HG02798 (cell line): ENCODE measurements around the gene IFT122.
A peak's percentile ranks its signal among the peaks of the same experiment; 100 is the strongest.
"Not testable (repeated sequence)": the region's sequence is repeated elsewhere in the genome, so short reads cannot be mapped to it uniquely, and the experiment has no call there.

Experiments
- ATAC-seq: cut with Tn5 transposase; IDR thresholded peaks from one replicate; pipeline ENCODE4 v1.9.1; 2021; ENCODE audit warnings: mild to moderate bottlenecking; ENCODE audit not compliant: unreplicated experiment, poor library complexity

IFT122 gene

DNA sequence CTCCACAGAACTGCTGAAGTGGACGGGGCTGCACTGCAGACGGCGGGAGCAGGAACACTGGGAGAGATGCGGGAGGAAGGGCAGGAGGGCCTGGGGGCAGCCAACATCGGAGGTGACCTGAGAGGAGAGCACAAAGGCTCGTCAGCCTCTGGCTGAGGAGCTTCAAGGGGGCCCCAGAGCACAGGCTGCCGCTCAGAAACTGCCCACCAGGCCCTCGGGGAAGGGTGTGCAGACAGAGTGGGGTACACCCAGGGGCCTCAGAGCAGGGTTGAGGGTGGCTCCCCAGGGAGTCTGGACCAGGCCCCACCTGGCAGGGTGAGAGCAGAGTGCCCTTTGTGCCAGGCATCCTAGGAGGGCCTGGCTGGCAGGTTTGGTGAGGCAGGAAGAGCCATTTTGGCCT is 73.7 kb downstream of the IFT122 start:
- no peak for ATAC-seq

GRCh38 chr3:129514110-129514509 is 74.1 kb downstream of the IFT122 start:
- ATAC-seq, result no peak

DNA sequence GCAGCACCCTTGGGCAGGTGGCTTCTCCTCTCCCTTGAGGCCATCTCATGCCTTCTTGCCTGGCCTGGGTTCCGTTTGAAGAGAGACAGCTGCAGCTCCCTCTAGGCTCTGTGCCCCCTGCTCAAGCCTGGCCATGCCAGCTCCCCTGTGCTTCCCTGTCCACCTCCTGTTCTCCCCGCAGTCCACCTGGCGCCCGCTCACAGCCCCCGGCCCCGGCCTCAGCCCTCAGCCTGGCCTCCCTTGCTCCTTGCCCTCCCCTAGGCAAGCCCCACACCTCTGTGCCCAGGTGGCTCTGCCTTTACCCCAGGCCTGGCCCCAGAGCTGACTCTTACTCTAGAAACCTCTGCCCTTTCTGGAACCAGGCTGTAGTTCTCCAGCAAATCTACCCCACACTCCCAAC is 74.5 kb downstream of the IFT122 start:
- no peak for ATAC-seq

- not testable (repeated sequence) for ATAC-seq
Observed at GRCh38 chr3:129515108-129515820, 75.2 kb downstream of the IFT122 start.

DNA sequence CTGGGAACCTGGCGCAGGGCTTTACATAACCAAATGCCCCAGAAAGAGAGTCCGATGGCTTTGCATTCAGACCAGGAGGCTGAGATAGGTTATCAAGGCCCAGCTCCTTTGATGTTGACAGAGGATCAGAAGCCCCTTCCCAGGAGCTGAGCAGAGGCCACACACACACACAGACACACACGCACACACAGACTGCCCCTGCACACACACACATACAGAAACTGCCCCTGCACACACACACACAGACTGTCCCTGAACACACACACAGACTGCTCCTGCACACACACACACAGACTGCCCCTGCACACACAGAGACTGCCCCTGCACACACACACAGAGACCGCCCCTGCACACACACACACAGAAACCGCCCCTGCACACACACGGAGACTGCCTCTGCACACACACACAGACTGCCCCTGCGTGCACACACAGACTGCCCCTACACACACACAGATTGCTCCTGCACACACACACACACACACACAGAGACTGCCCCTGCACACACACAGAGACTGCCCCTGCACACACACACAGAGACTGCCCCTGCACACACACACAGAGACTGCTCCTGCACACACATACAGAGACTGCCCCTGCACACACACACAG is 75.9 kb downstream of the IFT122 start:
- ATAC-seq, result not testable (repeated sequence)

DNA sequence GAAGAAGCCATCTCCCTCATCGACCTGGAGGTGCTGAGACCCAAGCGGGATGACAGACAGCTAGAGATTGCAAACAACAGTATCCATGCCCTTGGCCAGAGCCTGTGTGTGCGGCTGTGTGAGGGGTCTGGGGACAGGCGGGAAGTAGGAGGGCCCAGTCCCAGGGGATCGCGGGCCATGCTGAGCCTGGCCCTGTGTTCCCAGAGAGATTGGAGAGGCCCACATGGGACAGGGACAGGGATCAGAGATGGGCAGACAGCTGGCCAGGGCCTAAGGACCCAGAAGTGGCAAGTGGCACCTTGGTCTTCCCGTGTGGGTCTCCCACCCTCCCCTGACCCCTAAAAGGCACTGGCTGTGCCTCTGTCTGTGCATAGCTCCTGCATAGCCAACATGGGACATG is 77.5 kb downstream of the IFT122 start:
- no peak for ATAC-seq

DNA sequence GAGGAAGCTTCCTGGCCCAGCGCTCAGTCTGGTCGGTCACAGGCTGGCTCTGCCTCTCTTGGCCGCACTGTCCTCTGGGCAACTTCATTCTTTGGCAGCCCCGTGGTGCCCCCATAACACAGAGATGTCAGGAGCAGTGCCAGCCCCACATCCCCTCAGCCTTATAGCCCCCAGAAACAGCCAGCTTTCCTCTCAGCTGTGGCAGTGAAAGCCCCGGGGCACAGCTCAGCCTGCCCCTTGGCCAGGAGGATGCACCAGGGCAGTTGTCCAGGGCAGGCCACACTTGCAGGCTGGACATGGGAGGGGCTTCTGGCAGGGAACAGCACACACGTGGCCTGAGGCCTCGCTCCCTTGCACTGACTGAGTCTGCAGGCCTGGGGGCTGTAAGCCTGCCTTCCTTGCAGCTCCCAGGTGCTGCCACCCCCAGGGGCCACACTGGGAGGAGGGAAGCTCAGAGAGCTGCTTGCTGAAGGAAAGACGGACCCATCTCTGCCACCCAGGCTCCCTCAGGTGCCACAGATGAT is 78.1 kb downstream of the IFT122 start:
- no peak for ATAC-seq

DNA sequence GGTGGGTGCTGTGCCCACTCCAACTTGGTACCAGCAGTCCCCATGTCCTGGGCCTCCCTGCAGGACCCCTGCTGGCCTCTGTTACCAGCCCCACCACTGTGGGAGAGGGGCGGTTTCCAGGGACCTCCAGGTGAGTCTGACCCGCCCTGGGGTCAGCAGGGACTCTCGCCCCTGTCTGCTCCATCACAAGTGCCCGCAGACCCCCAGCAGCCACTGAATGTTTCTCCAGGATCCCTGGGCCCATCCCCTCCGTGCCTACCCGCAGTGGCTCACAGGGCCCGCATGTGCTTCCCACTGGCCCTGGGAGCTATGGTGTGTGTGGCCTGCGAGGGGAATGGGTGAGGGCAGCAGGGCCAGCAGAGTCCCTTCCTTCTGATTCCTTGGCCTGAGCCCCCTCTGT is 78.6 kb downstream of the IFT122 start:
- ATAC-seq, result no peak

DNA sequence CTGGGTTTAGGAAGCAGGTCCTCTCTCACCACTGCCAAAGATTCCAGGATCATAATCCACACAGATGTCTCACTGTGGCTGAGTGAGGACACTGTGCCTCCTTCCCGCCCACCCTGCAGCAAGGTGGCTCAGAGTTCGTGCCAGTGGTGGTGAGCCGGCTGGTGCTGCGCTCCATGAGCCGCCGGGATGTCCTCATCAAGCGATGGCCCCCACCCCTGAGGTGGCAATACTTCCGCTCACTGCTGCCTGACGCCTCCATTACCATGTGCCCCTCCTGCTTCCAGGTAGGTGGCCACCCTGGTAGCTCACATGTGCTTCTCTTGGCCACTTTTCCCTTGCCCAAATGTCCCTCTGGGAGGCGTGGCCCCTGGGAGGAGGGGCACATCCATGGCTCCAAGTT is 79.4 kb downstream of the IFT122 start:
- no peak for ATAC-seq

GRCh38 chr3:129519896-129520715 is 80.1 kb downstream of the IFT122 start:
- no peak for ATAC-seq

DNA sequence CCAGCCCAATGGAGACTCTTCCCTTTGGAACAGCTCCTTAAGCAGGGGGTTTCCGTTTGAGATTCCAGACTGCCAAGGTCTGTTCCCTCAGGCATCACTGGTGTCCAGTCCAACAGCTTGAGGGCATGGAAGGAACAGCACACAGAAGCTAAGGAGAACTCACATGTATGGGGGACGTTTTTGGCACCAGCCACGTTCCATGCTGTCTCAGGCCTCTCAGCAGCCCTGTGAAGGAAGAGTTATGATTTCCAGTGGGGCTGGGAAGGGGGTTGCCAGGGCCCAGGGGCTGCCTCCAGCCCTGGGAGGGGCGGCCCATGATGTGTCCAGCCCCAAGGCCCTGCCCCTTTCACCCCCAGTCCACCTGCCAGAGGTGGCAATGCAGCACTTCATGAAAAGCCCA is 80.9 kb downstream of the IFT122 start:
- no peak for ATAC-seq

DNA sequence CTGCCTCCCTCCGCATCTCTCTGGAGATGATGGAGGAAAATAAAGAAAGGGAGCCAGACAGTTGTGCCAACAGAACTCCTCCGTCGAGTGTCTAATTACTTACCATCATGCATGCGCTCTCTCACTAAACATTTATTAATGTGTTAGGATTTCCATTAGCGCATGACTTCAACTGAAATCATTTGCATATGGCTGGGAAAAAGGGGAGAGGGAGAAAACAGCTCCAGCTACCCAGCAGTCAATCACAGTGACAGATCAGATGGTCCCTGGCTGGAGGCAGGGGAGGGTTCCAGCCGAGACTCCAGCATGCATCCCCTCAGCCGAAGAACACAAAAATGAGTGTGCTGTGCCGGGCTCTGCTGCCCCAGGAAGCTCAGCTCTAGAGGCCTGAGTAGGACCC is 81.6 kb downstream of the IFT122 start:
- ATAC-seq, result no peak

DNA sequence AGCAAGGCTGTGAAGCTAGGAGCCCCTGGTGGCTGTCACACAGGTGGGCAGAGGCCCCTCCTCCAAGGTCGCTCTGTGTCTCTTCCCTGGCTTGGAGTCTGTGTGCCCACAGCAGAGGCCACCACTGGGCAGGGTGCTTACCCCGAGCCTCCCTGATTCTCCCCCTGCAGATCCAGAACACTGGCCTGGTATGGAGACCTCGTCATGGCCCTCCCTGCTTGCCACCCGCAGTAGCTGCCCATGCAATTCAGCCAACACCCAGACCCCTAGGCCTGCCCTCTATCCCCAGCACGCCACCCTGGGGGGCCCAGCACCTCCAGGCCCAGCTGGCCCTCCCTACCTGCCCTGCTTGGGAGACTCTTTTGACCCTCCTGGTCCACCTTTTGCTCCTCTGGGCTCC is 82.9 kb downstream of the IFT122 start:
- ATAC-seq, result no peak

GRCh38 chr3:129524081-129524480 is 84.1 kb downstream of the IFT122 start:
- ATAC-seq, result no peak

DNA sequence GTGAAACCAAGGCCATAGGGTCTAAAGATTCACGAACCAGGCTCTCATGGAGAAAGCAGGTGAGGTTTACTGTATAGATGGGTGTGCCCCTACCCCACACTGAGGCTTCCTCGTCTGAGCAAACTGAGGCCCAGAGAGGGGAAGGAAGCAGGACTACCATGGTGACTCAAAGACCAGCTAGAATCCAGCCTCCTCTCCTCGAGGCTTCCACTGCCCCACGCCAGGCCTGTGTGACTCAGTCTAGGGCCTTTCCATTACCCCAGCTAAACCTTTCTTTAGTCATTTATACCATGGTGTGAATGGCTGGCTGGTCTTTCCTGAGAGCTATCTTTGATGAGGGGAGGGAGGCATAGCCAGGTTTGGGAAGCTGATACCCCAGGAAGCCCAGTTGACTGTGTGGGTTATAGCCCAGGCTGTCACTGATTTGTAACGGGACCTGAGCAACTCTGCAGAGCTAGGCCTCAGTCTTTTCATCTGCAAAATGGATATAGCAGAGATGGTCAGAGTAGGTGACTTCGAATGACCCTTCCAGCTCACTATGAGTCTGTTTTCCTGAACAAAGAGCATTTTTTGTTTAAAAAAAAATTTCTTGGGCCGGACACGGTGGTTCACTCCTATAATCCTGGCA is 85.4 kb downstream of the IFT122 start:
- no peak for ATAC-seq

DNA sequence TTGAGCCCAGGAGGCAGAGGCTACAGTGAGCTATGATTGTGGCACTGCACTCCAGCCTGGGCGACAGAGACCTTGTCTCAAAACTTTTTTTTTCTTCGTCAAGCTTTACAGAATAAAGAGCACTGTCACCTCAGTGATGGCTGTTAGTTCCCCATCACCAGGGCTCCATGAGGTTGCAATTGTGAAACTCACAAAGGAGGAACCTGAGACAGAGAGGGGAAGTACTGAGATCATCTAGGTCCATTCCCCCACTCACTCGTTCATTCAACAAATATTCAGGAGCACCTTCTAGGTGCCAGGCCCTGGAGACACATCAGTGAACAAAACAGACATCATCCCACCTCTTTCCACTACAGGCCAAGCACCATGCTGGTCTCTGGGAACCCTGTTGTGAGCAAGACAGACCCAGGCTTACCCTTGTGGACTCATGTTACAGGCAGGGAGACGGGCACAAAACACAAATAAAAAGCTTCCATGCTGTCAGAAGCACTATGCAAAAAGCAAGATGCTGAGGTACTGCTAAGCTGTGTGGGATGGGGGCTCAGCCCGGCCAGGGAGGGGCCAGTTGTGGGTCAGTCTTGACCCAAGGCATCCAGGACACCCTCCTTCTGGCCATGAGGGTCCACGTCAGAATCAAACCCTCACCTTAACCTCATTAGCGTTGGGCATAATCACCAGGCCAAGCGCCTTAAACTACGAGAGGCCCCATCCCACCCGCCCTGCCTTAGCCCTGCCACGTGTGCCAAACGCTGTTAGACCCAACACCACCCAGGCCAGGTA is 86.3 kb downstream of the IFT122 start:
- ATAC-seq, result peak; percentile 80

DNA sequence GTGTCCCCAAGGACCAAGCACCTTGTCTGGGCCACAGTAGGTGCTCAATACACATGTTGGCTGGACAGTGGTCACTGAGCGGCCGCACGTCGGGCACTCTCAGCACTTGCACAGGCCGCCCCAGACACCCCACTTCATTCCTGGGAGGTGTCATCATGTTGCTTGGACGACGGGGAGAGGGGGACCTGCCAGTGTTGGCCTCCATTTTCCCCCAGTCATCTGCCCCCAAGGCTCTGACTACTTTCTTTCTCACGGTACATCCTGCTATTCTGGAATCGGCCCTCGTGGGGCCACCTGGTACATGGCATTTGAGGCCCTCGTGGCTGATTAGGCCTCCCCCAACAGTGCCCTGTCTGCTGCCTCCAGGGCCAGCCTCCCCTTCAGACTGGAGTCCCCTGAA is 87.2 kb downstream of the IFT122 start:
- no peak for ATAC-seq

GRCh38 chr3:129528589-129529100 is 88.6 kb downstream of the IFT122 start, which contains the start of gene RHO:
Gene RHO, plus strand, starts transcription at chr3:129528639. Its CDS starts 95 bp downstream, at chr3:129528734.
- no peak for ATAC-seq

DNA sequence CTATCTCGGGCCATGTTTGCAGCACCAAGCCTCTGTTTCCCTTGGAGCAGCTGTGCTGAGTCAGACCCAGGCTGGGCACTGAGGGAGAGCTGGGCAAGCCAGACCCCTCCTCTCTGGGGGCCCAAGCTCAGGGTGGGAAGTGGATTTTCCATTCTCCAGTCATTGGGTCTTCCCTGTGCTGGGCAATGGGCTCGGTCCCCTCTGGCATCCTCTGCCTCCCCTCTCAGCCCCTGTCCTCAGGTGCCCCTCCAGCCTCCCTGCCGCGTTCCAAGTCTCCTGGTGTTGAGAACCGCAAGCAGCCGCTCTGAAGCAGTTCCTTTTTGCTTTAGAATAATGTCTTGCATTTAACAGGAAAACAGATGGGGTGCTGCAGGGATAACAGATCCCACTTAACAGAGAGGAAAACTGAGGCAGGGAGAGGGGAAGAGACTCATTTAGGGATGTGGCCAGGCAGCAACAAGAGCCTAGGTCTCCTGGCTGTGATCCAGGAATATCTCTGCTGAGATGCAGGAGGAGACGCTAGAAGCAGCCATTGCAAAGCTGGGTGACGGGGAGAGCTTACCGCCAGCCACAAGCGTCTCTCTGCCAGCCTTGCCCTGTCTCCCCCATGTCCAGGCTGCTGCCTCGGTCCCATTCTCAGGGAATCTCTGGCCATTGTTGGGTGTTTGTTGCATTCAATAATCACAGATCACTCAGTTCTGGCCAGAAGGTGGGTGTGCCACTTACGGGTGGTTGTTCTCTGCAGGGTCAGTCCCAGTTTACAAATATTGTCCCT is 89.6 kb downstream of the IFT122 start:
- ATAC-seq, result no peak
